Left hindlimb (tissue), 1 donor: ENCODE measurements around the gene PNKP.

ENCODE experiments used
- DNase-seq: peaks from one replicate; pipeline ENCODE4 v3.0.0-alpha.2; 2018

PNKP gene

DNA sequence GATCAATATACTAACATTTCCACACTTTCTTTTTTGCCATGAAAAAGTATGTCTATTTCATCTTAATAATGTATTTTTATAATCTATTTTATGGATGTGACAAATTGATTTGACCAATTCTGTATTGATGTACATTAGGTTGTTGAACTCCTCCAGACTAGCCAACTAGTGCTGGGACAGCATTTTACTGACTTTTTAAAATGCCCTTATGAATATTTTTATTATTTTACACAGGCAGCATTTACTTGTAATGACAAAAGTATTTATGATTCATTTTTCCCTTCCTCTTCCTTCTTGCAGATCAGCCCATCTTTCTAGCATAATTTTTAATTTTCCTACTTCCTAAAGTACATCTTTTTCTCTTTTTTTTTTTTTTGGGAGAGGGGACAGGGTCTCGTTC lies 53.4 kb downstream of the PNKP start:
- no peak for DNase-seq

GRCh38 chr19:49812997-49813861 lies 54.1 kb downstream of the PNKP start, which contains the start of gene FUZ:
Gene FUZ, minus strand, starts transcription at chr19:49813292. Its CDS starts 186 bp downstream, at chr19:49813106.
- peak; percentile 99 for DNase-seq

GRCh38 chr19:49812452-49812996 lies 54.9 kb downstream of the PNKP start:
- DNase-seq: no peak

- peak; percentile 39 for DNase-seq
These were observed 56.0 kb downstream of the PNKP start for GRCh38 chr19:49811328-49811727.
